ENCODE measurements around the gene ATP5ME. TPM values are rescaled to one million over a fixed set of nuclear protein-coding genes. Genes with fewer than 3 reads are reported as not detected.
"Not testable (repeated sequence)": the region's sequence is repeated elsewhere in the genome, so short reads cannot be mapped to it uniquely, and the experiment has no call there.

Gene ATP5ME
- total RNA-seq, 2 donors from 2014 or later = 85.1 to 265 TPM

DNA sequence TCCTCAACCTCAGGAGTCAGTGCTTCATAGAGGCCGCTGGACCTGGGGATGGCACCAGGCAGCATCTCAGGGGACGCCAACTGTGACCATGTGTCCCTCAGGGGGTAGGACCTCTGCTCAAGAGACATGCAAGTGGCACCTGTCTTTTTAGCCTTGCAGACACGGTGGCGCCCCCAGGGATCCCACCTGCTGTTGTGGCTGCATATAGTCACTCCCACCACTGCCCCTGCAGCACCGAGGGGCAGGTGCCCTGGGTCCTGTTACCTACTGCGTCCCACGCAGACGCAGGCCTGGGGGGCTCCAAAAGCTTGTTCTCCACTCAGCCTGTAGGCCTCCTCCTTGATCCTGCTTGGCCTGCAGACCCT lies 2.8 kb upstream of the ATP5ME start:
- no peak for DNase-seq (ENCODE audit: low spot score)
- Histone ChIP-seq H3K27me3 (no peaks in the 10 kb centered on the region), H3K4me3 (no peak overlapping the region), H3K9me3 (no peaks in the 10 kb centered on the region), H3K27ac (no peak overlapping the region), H3K36me3 (peaks cover 9% of the 10 kb centered on the region), H3K4me1 (peaks cover 0 to 42% of the 10 kb centered on the region in 2 donors)
- TF ChIP-seq, protein P1, sequence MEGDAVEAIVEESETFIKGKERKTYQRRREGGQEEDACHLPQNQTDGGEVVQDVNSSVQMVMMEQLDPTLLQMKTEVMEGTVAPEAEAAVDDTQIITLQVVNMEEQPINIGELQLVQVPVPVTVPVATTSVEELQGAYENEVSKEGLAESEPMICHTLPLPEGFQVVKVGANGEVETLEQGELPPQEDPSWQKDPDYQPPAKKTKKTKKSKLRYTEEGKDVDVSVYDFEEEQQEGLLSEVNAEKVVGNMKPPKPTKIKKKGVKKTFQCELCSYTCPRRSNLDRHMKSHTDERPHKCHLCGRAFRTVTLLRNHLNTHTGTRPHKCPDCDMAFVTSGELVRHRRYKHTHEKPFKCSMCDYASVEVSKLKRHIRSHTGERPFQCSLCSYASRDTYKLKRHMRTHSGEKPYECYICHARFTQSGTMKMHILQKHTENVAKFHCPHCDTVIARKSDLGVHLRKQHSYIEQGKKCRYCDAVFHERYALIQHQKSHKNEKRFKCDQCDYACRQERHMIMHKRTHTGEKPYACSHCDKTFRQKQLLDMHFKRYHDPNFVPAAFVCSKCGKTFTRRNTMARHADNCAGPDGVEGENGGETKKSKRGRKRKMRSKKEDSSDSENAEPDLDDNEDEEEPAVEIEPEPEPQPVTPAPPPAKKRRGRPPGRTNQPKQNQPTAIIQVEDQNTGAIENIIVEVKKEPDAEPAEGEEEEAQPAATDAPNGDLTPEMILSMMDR (IDR thresholded peaks at IDR 0.05) = no peak

DNA sequence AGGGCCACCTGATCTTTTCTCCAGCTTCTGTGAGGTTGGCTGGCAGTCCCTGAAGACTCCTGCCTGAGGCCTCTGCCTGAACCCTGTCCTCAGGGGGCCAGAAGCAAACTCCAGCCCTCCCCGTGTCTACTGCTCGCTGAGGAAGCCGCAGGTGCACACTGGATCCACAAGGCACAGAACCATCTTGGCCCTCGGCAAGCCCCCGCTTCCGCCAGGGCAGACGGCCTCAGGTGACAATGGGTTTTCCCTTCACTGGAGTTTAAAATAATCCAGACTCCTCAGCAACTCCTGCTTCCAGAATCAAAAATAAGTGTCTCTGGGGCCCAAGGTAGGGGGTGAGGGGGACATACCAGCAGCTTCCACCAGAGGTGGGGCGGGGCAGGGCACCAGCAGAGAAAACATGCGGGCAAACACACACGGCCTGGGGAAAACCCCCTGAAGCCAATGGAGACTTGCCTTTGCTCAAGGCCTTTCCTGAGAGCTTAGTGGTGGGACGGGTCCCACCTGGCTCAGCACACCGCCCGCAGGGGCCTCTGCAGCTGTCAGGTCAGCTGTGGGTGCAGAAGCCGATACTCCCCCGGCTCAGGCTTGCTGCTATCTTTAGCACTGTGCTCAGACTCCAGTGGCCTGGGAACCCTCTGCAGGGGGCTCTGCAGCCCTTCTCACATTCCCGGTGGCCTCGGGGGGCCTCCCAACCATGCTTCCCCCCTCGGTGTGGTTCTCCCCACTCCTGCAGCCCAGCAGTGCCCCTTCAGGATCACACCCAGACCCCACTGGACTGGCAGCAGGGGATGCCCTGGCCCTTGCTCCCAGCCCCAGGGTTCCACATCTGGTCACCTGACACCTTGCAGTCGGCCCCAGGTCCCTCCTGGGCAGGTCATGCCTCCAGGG lies 2.1 kb upstream of the ATP5ME start:
- H3K36me3 ChIP-seq = peaks cover 15% of the 10 kb centered on the region
- DNase-seq (ENCODE audit: low spot score) = no peak
- TF ChIP-seq, protein P1 (IDR thresholded peaks at IDR 0.05) = no peak
- H3K27me3 ChIP-seq = no peaks in the 10 kb centered on the region
- no peaks in the 10 kb centered on the region for H3K9me3 ChIP-seq
- no peak overlapping the region for H3K4me3 ChIP-seq
- H3K27ac ChIP-seq = no peak overlapping the region
- peaks cover 0 to 41% of the 10 kb centered on the region in 2 donors for H3K4me1 ChIP-seq

DNA sequence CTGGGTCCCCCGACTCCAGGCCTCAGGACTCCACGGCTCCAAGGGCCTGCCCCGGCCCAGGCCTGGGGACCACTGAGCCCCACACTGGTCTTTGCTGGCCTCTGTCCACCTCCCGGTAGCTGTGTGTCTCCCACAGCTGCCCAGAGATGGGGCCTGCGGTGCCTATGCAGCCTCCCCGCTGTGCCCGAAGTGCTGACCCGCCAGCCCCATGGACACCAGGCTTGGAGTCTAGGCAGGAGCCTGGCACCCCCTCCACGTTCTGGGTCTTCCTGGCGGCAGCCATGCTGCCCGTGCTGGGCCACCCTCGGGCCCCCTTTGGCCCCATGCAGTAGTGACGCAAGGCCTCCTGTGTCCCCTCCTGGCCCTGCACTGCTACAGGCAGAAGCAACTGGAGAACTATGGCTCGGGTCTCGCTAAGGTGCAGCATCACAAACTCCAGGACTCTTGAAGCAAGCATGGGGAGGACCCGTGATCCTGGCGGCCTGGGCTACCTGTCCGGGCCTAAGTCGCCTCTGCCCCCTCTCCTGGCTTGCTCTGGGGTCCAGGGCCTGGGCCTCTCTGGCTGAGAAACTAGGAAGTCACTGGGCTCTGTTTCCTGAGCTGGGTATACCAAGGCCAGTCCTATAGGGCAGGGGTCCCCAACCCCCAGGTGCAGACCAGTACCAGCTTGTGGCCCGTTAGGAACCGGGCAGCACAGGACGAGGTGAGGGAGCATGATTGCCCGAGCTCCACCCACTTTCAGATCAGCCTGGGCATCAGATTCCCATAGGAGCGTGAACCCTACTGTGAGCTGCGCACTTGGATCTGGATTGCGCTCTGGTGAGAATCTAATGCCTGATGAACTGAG lies 1.2 kb upstream of the ATP5ME start:
- Histone ChIP-seq H3K27me3 (no peaks in the 10 kb centered on the region), H3K4me3 (peak overlapping the region; percentile 84 to 91), H3K4me1 (peaks cover 0 to 31% of the 10 kb centered on the region in 2 donors), H3K36me3 (peaks cover 22% of the 10 kb centered on the region), H3K9me3 (no peaks in the 10 kb centered on the region), H3K27ac (peak overlapping the region; percentile 94 to 97)
- DNase-seq (ENCODE audit: low spot score) = no peak
- TF ChIP-seq, protein P1 (IDR thresholded peaks at IDR 0.05) = no peak

DNA sequence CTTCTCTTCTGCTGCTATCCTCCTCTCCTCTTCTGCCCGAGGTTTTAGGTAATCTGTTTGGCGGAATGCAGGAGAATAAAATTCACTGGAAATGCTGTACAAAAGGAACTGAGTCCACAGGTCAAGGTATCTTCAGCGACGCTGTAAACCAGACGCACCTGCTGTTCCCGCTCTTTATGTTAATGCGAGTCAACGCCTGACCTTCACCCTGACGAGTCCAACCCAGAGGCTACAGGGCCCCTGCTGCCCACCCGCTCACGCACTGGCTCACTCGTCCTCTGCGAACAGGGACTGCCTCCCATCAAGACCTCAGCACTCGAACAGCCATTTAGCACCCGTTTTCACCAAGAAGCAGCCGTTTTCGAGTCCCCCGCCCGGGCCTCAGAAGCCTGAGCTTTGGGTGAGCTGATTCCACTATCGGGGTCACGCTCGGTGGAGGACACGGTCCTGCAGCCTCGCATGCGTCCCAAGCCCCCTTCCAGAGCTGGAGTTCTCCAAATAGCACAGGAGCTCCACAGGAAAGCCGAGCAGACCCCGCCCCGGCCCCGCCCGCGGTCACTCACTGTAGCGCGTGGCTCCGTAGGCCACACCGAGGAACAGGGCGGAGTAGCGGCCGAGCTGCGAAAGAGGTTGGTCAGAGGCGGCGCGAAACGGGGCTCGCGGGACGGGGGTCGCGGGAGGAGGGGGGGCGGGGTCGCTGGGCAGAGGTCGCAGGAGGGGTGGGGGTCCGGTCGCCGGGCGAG lies 556 bp downstream of the ATP5ME start:
- peak overlapping the region; percentile 84 to 91 for H3K4me3 ChIP-seq
- TF ChIP-seq, protein P1 (IDR thresholded peaks at IDR 0.05) = no peak
- peaks cover 0 to 31% of the 10 kb centered on the region in 2 donors for H3K4me1 ChIP-seq
- peaks cover 22% of the 10 kb centered on the region for H3K36me3 ChIP-seq
- no peak for DNase-seq (ENCODE audit: low spot score)
- no peaks in the 10 kb centered on the region for H3K27me3 ChIP-seq
- H3K9me3 ChIP-seq = no peaks in the 10 kb centered on the region
- peak overlapping the region; percentile 94 to 97 for H3K27ac ChIP-seq

DNA sequence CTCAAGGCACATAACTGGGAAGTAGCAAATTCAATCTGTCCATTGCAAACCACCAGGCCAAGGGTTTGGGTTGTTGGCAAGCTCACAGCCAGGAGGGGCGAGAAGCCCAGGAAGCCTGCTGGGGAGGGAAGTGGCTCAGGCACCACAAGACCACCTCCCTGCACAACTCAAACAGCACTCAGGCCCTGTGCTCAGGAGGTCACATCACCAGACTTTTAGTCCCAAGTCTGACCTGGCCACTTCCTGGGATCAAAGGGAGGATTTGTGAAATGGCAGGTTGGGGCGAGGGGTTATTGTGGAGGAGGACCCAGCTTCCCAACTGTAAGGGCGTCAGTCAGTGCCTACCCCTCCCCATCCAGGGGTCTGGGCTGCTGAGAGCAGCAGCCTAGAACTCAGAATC lies 2.3 kb downstream of the ATP5ME start:
- H3K4me1 ChIP-seq = peaks cover 0 to 31% of the 10 kb centered on the region in 2 donors
- TF ChIP-seq, protein P1 (IDR thresholded peaks at IDR 0.05) = no peak
- H3K4me3 ChIP-seq = no peak overlapping the region
- no peaks in the 10 kb centered on the region for H3K27me3 ChIP-seq
- no peaks in the 10 kb centered on the region for H3K9me3 ChIP-seq
- H3K27ac ChIP-seq = no peak overlapping the region
- peaks cover 22% of the 10 kb centered on the region for H3K36me3 ChIP-seq
- DNase-seq (ENCODE audit: low spot score) = no peak

DNA sequence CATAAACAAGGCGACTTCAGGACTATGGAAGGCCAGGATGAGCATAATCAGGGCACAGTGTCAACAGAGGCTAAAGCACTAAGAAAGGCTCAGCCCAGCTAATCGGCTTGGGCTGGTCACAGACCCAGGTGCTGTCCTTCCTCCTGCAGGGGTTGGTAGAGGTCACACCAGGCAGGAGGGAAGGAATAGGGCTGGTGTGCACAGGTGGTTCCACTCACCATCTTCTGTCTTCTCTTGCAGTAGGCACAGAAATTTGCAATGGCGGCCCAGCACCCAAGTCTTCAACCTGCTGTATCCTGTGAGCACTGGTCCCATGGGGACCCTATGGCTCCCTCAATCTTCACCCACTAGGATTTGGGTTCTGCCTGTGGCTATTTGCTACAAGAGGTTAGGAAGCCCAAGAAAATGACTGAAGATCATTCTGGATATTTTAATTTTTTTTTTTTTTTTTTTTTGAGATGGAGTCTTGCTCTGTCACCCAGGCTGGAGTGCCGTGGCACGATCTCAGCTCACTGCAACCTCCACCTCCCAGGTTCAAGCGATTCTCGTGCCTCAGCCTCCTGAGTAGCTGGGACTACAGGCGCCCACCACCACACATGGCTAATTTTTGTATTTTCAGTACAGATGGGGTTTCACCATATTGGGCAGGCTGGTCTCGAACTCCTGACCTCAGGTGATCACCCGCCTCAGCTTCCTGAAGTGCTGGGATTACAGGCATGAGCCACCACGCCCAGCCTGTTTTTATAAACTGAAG lies 4.1 kb downstream of the ATP5ME start:
- not testable (repeated sequence) for H3K9me3 ChIP-seq; H3K27ac ChIP-seq; H3K27me3 ChIP-seq; DNase-seq (ENCODE audit: low spot score); H3K4me3 ChIP-seq
- H3K4me1 ChIP-seq = peaks cover 0 to 15% of the 10 kb centered on the region in 2 donors
- H3K36me3 ChIP-seq = peaks cover 22% of the 10 kb centered on the region

DNA sequence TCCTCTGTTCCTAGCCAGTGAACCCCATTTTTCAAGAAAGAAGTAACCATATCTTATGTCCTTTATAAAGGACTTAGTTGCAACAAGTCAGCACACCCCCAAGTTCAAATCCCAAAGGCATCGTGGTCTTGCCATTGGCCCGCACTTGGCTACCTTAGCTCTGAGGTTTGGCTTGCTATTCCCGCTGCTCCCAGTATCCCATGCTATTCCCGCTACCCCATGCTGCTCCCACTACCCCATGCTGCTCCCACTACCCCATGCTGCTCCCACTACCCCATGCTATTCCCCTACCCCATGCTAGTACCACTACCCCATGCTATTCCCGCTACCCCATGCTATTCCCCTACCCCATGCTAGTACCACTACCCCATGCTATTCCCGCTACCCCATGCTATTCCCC lies 5.9 kb downstream of the ATP5ME start:
- Histone ChIP-seq H3K36me3 (peaks cover 22% of the 10 kb centered on the region), H3K4me1 (peaks cover 0 to 21% of the 10 kb centered on the region in 2 donors)
- H3K4me3 ChIP-seq; H3K27me3 ChIP-seq; H3K27ac ChIP-seq; H3K9me3 ChIP-seq; DNase-seq (ENCODE audit: low spot score): not testable (repeated sequence)
